ENCODE data around the gene FAM210A.

GRCh38 chr18:13635046-13635445 lies 91.3 kb downstream of the FAM210A start:
- TF ChIP-seq MXD4 (CRISPR knock-in tag; IDR thresholded peaks at IDR 0.05; ENCODE audit: borderline replicate concordance): no peak
- no peak for TF ChIP-seq ZBTB21 (CRISPR knock-in tag; IDR thresholded peaks at IDR 0.05; ENCODE audit: borderline replicate concordance)
- no peak for TF ChIP-seq CTCF (IDR thresholded peaks at IDR 0.05)
- TF ChIP-seq ELF4 (CRISPR knock-in tag; IDR thresholded peaks at IDR 0.05; ENCODE audit: low read depth): no peak
- no peak for TF ChIP-seq PRRX2 (CRISPR knock-in tag; IDR thresholded peaks at IDR 0.05)
- TF ChIP-seq ZNF138 (CRISPR knock-in tag; conservative IDR thresholded peaks at IDR 0.05): no peak
